ENCODE measurements around the gene TSR3.

The TSR3 gene

GRCh38 chr16:1377406-1378010 is 25.8 kb upstream of the TSR3 start:
- DNase-seq = no peak

GRCh38 chr16:1375741-1376410 is 24.2 kb upstream of the TSR3 start:
- DNase-seq = no peak

GRCh38 chr16:1375298-1375640 is 23.6 kb upstream of the TSR3 start:
- DNase-seq = no peak

- DNase-seq = no peak
These were observed 23.0 kb upstream of the TSR3 start for GRCh38 chr16:1374418-1375297.

- DNase-seq = no peak
These were observed 20.7 kb upstream of the TSR3 start for GRCh38 chr16:1372292-1372950.

GRCh38 chr16:1371054-1371978 is 19.6 kb upstream of the TSR3 start:
- DNase-seq = no peak

- no peak for DNase-seq
These were observed 16.0 kb upstream of the TSR3 start for GRCh38 chr16:1367486-1368174.

- DNase-seq = no peak
These were observed 15.1 kb upstream of the TSR3 start for GRCh38 chr16:1366712-1367299.

GRCh38 chr16:1366060-1366711 is 14.5 kb upstream of the TSR3 start:
- no peak for DNase-seq

GRCh38 chr16:1364510-1364909 is 12.8 kb upstream of the TSR3 start:
- DNase-seq = no peak

- DNase-seq = no peak
These were observed 11.9 kb upstream of the TSR3 start for GRCh38 chr16:1363501-1364041.

- DNase-seq = no peak
These were observed 11.1 kb upstream of the TSR3 start for GRCh38 chr16:1362807-1363206.

- DNase-seq = no peak
These were observed 10.1 kb upstream of the TSR3 start for GRCh38 chr16:1361685-1362360.

GRCh38 chr16:1357906-1358566 is 6.4 kb upstream of the TSR3 start:
- no peak for DNase-seq

- DNase-seq = no peak
These were observed 4.6 kb upstream of the TSR3 start for GRCh38 chr16:1356061-1356900.

- no peak for DNase-seq
These were observed 3.9 kb upstream of the TSR3 start for GRCh38 chr16:1355591-1355990.

- DNase-seq = no peak
These were observed 3.3 kb upstream of the TSR3 start for GRCh38 chr16:1354815-1355540.

GRCh38 chr16:1351215-1351581 is 480 bp downstream of the TSR3 start:
- DNase-seq = no peak
